Right lobe of liver (tissue), 4 donors: ENCODE measurements around the gene HDAC11.

Experiments
- CTCF ChIP-seq, 4 donors: fragments of 200-600 bp in 3 of 4; fragments of 450-650 bp in 1 of 4; IDR thresholded peaks; one replicate each; pipeline versions ENCODE4 v1.5.1 to v1.8.0; 2016 to 2022; ENCODE audit warnings: antibody characterized with exemption in 4 of 4, mild to moderate bottlenecking in 2 of 4
- POLR2A ChIP-seq: fragments of 450-650 bp; IDR thresholded peaks from one replicate; pipeline ENCODE4 v1.6.1; 2017; ENCODE audit warnings: antibody characterized with exemption, mild to moderate bottlenecking
- donor health status: DM: no; HTN: no; CAD: no.
- donor health status: DM: no; HTN: no; CAD: no.
- donor health status: DM: no; HTN: yes; CAD: no.

GRCh38 chr3:13535905-13536304 is 55.8 kb downstream of the HDAC11 start:
- no peak for TF ChIP-seq POLR2A
- TF ChIP-seq CTCF (IDR thresholded peaks at IDR 0.05), result no peak
